WTC11 (cell line): Measurements from ENCODE around the gene GPRC5C. TPM values are rescaled to one million over a fixed set of nuclear protein-coding genes. Genes with fewer than 3 reads are reported as not detected.

ENCODE experiments used
- ATAC-seq: fragments of 200-7000 bp; cut with Tn5 transposase; 2 replicates; pipeline ENCODE4 v1.10.0; 2021; ENCODE audit warnings: mild to moderate bottlenecking, moderate library complexity
- CTCF ChIA-PET: fragments of 300-600 bp; sonication (Branson Sonifier 250); formaldehyde crosslinking; loops from one replicate; lab custom pipeline; 2021; ENCODE audit warnings: antibody characterized with exemption; lab: Charles Lee
- POLR2A ChIA-PET: fragments of 350-600 bp; sonication (Branson Sonifier 250); formaldehyde crosslinking; loops from one replicate; lab custom pipeline; 2021; ENCODE audit warnings: antibody characterized with exemption; lab: Charles Lee
- DNase-seq: peaks from one replicate; pipeline ENCODE4 v3.0.0; 2021; ENCODE audit warnings: low spot score
- H3K27ac Mint-ChIP-seq: 2 replicates; pipeline ENCODE4 v1.8.0; 2021; ENCODE audit warnings: mixed read lengths
- H3K27me3 Mint-ChIP-seq: 2 replicates; pipeline ENCODE4 v1.8.0; 2021; ENCODE audit warnings: low read depth, mild to moderate bottlenecking, moderate library complexity, mixed read lengths
- H3K36me3 Mint-ChIP-seq: 2 replicates; pipeline ENCODE4 v1.8.0; 2021; ENCODE audit warnings: mixed read lengths
- H3K4me1 Mint-ChIP-seq: 2 replicates; pipeline ENCODE4 v1.8.0; 2022; ENCODE audit warnings: mixed read lengths
- H3K4me3 Mint-ChIP-seq: 2 replicates; pipeline ENCODE4 v1.8.0; 2021; ENCODE audit warnings: mild to moderate bottlenecking, moderate library complexity, mixed read lengths
- H3K9me3 Mint-ChIP-seq: 2 replicates; pipeline ENCODE4 v1.8.0; 2021; ENCODE audit warnings: mixed read lengths
- EMX1 ChIP-seq: fragments of 250-450 bp; sonication (Bioruptor Pico); IDR thresholded peaks from 2 replicates; pipeline ENCODE4 v1.8.0; 2021; ENCODE audit warnings: mild to moderate bottlenecking
- FOXK1 ChIP-seq: sonication (generic); formaldehyde crosslinking; IDR thresholded peaks from 2 replicates; pipeline ENCODE4 v1.8.0; 2022; ENCODE audit warnings: mild to moderate bottlenecking, moderate library complexity, missing genetic modification reagents
- GRHL2 ChIP-seq: fragments of 250-450 bp; sonication (Bioruptor Pico); IDR thresholded peaks from 2 replicates; pipeline ENCODE4 v1.8.0; 2022; ENCODE audit warnings: mild to moderate bottlenecking, moderate library complexity; ENCODE audit not compliant: insufficient replicate concordance, severe bottlenecking
- JAZF1 ChIP-seq: fragments of 250-450 bp; sonication (Bioruptor Pico); IDR thresholded peaks from 2 replicates; pipeline ENCODE4 v1.9.0; 2021; ENCODE audit warnings: moderate library complexity, mild to moderate bottlenecking, inconsistent platforms
- NFYB ChIP-seq: sonication (generic); formaldehyde crosslinking; conservative IDR thresholded peaks from 2 replicates; pipeline ENCODE4 v1.8.0; 2022; ENCODE audit warnings: low read depth, missing genetic modification reagents
- NR3C1 ChIP-seq: sonication (generic); formaldehyde crosslinking; conservative IDR thresholded peaks from 2 replicates; pipeline ENCODE4 v1.8.1; 2023; ENCODE audit warnings: low read depth, mild to moderate bottlenecking, missing genetic modification reagents
- SMAD3 ChIP-seq: sonication (generic); formaldehyde crosslinking; IDR thresholded peaks from 2 replicates; pipeline ENCODE4 v1.8.0; 2022; ENCODE audit warnings: missing genetic modification reagents, mild to moderate bottlenecking, borderline replicate concordance
- SMAD4 ChIP-seq: sonication (generic); formaldehyde crosslinking; IDR thresholded peaks from 2 replicates; pipeline ENCODE4 v1.8.0; 2022; ENCODE audit warnings: mild to moderate bottlenecking, missing genetic modification reagents
- SP1 ChIP-seq: sonication (generic); formaldehyde crosslinking; conservative IDR thresholded peaks from 2 replicates; pipeline ENCODE4 v1.8.1; 2022; ENCODE audit warnings: missing genetic modification reagents
- ZNF219 ChIP-seq: sonication (generic); formaldehyde crosslinking; IDR thresholded peaks from 2 replicates; pipeline ENCODE4 v1.8.0; 2023; ENCODE audit warnings: missing genetic modification reagents, mild to moderate bottlenecking, borderline replicate concordance
- ZNF416 ChIP-seq: fragments of 250-450 bp; sonication (Bioruptor Pico); IDR thresholded peaks from 2 replicates; pipeline ENCODE4 v1.9.0; 2021; ENCODE audit warnings: mild to moderate bottlenecking, inconsistent platforms
- total RNA-seq: library from RNA; stranded (reverse); gene quantifications from 3 replicates; pipeline ENCODE4 v1.2.3, GENCODE V29; 2021
- TF ChIP-seq, protein P1 (sequence below): sonication (generic); formaldehyde crosslinking; IDR thresholded peaks from 2 replicates; pipeline ENCODE4 v1.8.0; 2023; ENCODE audit warnings: missing genetic modification reagents
- TF ChIP-seq, protein P2 (sequence below): sonication (generic); formaldehyde crosslinking; IDR thresholded peaks from 2 replicates; pipeline ENCODE4 v1.8.1; 2022; ENCODE audit warnings: mild to moderate bottlenecking, moderate library complexity, missing genetic modification reagents
- TF ChIP-seq, protein P3 (sequence below): fragments of 250-450 bp; sonication (Bioruptor Pico); IDR thresholded peaks from 2 replicates; pipeline ENCODE4 v1.9.0; 2021; ENCODE audit warnings: mild to moderate bottlenecking
- TF ChIP-seq, protein P4 (sequence below): fragments of 250-450 bp; sonication (Bioruptor Pico); conservative IDR thresholded peaks from 2 replicates; pipeline ENCODE4 v1.9.0; 2021; ENCODE audit warnings: mild to moderate bottlenecking
- TF ChIP-seq, protein P5 (sequence below): fragments of 250-450 bp; sonication (Bioruptor Pico); IDR thresholded peaks from 2 replicates; pipeline ENCODE4 v1.8.0; 2021; ENCODE audit warnings: mild to moderate bottlenecking
- TF ChIP-seq, protein P6 (sequence below): sonication (generic); formaldehyde crosslinking; IDR thresholded peaks from 2 replicates; pipeline ENCODE4 v1.8.0; 2023; ENCODE audit warnings: mild to moderate bottlenecking, missing genetic modification reagents
- TF ChIP-seq, protein P7 (sequence below): sonication (generic); formaldehyde crosslinking; IDR thresholded peaks from 2 replicates; pipeline ENCODE4 v1.8.1; 2022; ENCODE audit warnings: low read depth, missing genetic modification reagents, borderline replicate concordance

GPRC5C gene
- total RNA-seq, 1 experiment from 2014 or later: 19.6 TPM

DNA sequence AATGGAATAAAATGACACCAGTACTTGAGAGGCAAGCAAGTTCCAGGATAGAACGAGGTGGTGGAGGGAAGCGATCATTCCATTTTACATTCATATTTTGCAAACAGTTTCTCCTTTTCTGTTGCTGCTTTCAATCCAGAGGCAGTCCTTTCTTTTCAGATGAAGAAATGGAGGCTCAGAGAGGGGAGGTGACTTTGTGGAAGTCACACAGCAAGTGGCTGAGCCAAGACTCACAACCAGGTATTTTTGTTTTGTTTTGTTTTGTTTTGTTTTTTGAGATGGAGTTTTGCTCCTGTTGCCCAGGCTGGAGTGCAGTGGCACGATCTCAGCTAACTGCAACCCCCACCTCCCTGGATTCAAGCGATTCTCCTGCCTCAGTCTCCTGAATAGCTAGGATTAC lies 35.3 kb upstream of the GPRC5C start:
- no peaks in the 10 kb centered on the region for H3K36me3 Mint-ChIP-seq
- H3K4me1 Mint-ChIP-seq: peaks cover 6% of the 10 kb centered on the region; the same call in 1 of the 2 replicates
- TF ChIP-seq, protein P1, sequence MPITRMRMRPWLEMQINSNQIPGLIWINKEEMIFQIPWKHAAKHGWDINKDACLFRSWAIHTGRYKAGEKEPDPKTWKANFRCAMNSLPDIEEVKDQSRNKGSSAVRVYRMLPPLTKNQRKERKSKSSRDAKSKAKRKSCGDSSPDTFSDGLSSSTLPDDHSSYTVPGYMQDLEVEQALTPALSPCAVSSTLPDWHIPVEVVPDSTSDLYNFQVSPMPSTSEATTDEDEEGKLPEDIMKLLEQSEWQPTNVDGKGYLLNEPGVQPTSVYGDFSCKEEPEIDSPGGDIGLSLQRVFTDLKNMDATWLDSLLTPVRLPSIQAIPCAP: no peak
- TF ChIP-seq, protein P2, sequence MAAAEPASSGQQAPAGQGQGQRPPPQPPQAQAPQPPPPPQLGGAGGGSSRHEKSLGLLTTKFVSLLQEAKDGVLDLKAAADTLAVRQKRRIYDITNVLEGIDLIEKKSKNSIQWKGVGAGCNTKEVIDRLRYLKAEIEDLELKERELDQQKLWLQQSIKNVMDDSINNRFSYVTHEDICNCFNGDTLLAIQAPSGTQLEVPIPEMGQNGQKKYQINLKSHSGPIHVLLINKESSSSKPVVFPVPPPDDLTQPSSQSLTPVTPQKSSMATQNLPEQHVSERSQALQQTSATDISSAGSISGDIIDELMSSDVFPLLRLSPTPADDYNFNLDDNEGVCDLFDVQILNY (CRISPR knock-in tag): no peak
- no peak for TF ChIP-seq ZNF416 (CRISPR knock-in tag)
- TF ChIP-seq SP1 (CRISPR knock-in tag): no peak
- TF ChIP-seq, protein P3, sequence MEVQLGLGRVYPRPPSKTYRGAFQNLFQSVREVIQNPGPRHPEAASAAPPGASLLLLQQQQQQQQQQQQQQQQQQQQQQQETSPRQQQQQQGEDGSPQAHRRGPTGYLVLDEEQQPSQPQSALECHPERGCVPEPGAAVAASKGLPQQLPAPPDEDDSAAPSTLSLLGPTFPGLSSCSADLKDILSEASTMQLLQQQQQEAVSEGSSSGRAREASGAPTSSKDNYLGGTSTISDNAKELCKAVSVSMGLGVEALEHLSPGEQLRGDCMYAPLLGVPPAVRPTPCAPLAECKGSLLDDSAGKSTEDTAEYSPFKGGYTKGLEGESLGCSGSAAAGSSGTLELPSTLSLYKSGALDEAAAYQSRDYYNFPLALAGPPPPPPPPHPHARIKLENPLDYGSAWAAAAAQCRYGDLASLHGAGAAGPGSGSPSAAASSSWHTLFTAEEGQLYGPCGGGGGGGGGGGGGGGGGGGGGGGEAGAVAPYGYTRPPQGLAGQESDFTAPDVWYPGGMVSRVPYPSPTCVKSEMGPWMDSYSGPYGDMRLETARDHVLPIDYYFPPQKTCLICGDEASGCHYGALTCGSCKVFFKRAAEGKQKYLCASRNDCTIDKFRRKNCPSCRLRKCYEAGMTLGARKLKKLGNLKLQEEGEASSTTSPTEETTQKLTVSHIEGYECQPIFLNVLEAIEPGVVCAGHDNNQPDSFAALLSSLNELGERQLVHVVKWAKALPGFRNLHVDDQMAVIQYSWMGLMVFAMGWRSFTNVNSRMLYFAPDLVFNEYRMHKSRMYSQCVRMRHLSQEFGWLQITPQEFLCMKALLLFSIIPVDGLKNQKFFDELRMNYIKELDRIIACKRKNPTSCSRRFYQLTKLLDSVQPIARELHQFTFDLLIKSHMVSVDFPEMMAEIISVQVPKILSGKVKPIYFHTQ (CRISPR knock-in tag): no peak
- TF ChIP-seq, protein P4, sequence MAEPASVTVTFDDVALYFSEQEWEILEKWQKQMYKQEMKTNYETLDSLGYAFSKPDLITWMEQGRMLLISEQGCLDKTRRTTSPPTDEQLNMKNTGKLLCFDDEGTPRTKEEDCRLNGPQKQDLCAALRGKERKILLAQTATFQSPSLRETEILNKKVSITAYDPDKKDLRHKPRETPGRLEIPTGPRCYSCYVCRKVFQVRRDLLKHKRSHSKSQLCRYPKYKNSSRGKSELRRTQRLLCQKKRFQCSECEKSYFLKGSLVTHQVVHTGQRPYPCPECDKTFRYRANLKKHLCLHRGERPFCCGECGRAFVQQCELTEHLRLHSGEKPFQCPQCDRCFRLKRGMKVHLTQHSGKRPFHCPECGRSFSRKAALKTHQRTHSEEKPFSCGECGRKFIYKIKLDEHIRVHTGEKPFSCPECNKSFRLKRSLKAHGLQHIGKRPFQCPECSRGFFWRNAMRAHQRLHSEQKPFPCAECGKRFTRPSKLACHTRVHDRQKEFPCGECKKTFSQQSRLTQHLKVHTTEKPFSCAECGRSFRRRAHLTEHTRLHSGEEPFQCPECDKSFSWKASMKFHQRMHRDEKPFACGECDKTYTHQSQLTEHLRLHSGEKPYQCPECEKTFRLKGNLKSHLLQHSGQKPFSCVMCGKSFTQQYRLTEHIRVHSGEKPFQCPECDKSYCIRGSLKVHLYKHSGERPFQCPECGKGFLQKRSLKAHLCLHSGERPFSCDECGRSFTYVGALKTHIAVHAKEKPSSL (CRISPR knock-in tag): no peak
- TF ChIP-seq SMAD3 (CRISPR knock-in tag): no peak
- TF ChIP-seq, protein P5, sequence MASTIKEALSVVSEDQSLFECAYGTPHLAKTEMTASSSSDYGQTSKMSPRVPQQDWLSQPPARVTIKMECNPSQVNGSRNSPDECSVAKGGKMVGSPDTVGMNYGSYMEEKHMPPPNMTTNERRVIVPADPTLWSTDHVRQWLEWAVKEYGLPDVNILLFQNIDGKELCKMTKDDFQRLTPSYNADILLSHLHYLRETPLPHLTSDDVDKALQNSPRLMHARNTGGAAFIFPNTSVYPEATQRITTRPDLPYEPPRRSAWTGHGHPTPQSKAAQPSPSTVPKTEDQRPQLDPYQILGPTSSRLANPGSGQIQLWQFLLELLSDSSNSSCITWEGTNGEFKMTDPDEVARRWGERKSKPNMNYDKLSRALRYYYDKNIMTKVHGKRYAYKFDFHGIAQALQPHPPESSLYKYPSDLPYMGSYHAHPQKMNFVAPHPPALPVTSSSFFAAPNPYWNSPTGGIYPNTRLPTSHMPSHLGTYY (CRISPR knock-in tag): no peak
- no peak for TF ChIP-seq GRHL2
- no peak for TF ChIP-seq FOXK1
- TF ChIP-seq SMAD4 (CRISPR knock-in tag): no peak
- no peak for TF ChIP-seq JAZF1 (CRISPR knock-in tag)
- TF ChIP-seq, protein P6, sequence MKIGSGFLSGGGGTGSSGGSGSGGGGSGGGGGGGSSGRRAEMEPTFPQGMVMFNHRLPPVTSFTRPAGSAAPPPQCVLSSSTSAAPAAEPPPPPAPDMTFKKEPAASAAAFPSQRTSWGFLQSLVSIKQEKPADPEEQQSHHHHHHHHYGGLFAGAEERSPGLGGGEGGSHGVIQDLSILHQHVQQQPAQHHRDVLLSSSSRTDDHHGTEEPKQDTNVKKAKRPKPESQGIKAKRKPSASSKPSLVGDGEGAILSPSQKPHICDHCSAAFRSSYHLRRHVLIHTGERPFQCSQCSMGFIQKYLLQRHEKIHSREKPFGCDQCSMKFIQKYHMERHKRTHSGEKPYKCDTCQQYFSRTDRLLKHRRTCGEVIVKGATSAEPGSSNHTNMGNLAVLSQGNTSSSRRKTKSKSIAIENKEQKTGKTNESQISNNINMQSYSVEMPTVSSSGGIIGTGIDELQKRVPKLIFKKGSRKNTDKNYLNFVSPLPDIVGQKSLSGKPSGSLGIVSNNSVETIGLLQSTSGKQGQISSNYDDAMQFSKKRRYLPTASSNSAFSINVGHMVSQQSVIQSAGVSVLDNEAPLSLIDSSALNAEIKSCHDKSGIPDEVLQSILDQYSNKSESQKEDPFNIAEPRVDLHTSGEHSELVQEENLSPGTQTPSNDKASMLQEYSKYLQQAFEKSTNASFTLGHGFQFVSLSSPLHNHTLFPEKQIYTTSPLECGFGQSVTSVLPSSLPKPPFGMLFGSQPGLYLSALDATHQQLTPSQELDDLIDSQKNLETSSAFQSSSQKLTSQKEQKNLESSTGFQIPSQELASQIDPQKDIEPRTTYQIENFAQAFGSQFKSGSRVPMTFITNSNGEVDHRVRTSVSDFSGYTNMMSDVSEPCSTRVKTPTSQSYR (CRISPR knock-in tag): no peak
- no peak for TF ChIP-seq ZNF219
- TF ChIP-seq, protein P7, sequence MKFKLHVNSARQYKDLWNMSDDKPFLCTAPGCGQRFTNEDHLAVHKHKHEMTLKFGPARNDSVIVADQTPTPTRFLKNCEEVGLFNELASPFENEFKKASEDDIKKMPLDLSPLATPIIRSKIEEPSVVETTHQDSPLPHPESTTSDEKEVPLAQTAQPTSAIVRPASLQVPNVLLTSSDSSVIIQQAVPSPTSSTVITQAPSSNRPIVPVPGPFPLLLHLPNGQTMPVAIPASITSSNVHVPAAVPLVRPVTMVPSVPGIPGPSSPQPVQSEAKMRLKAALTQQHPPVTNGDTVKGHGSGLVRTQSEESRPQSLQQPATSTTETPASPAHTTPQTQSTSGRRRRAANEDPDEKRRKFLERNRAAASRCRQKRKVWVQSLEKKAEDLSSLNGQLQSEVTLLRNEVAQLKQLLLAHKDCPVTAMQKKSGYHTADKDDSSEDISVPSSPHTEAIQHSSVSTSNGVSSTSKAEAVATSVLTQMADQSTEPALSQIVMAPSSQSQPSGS (CRISPR knock-in tag): no peak
- no peak for TF ChIP-seq NR3C1
- no peak for TF ChIP-seq EMX1
- TF ChIP-seq NFYB (CRISPR knock-in tag): no peak
- TF ChIP-seq, all 79 proteins: peak for 0
- no peak overlapping the region for H3K27ac Mint-ChIP-seq
- ChIA-PET POLR2A (no interaction called here), CTCF (no interaction called here)
- ATAC-seq: no peak
- H3K4me3 Mint-ChIP-seq: no peak overlapping the region
- H3K27me3 Mint-ChIP-seq: no peaks in the 10 kb centered on the region
- H3K9me3 Mint-ChIP-seq: no peaks in the 10 kb centered on the region
- no peak for DNase-seq
